Spleen (tissue), 7 donors: ENCODE measurements around the gene TRIM71.

Experiments
- POLR2A ChIP-seq, 3 donors: fragments of 450-650 bp; IDR thresholded peaks; one replicate each; pipeline ENCODE4 v1.5.1; 2017; ENCODE audit warnings: antibody characterized with exemption in 3 of 3, mild to moderate bottlenecking in 1 of 3
- TF ChIP-seq, protein P1 (sequence below), 11 experiments: fragments of 200-600 bp in 7 of 11; fragments of 450-650 bp in 4 of 11; sonication (generic) in 4 of 11; IDR thresholded peaks in 8 of 11; conservative IDR thresholded peaks in 3 of 11; 1 replicate in 7 of 11; 2 replicates in 4 of 11; pipeline versions ENCODE4 v1.4.0 to v1.8.0; 2016 to 2021; ENCODE audit warnings: antibody characterized with exemption in 11 of 11, inconsistent platforms in 4 of 11, mild to moderate bottlenecking in 1 of 11
- donor health status: DM: no; HTN: no; CAD: no; lungs with moderate emphysema.
- donor health status: DM: no; HTN: no; CAD: no.
- donor health status: DM: no; HTN: no; CAD: no.

DNA sequence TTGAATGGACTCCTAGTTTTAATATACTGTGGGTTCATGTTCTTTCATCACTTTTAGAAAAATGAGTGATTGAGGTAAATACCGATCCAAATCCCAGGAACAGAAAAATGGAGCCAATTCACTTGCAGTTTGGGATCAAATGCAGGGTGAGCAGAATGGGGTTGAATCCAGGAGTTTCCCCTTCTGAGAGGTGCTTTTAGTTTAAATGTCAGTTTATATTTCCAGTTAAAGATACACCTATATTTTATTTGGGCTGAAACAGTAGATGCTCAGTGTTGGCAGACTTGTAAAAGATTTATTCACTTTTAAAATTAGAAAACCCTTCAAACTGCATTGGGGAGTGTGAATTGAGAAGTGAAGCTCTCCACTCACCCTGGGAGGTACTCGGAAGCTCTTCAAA is 2.6 kb downstream of the TRIM71 start:
- TF ChIP-seq, protein P1, sequence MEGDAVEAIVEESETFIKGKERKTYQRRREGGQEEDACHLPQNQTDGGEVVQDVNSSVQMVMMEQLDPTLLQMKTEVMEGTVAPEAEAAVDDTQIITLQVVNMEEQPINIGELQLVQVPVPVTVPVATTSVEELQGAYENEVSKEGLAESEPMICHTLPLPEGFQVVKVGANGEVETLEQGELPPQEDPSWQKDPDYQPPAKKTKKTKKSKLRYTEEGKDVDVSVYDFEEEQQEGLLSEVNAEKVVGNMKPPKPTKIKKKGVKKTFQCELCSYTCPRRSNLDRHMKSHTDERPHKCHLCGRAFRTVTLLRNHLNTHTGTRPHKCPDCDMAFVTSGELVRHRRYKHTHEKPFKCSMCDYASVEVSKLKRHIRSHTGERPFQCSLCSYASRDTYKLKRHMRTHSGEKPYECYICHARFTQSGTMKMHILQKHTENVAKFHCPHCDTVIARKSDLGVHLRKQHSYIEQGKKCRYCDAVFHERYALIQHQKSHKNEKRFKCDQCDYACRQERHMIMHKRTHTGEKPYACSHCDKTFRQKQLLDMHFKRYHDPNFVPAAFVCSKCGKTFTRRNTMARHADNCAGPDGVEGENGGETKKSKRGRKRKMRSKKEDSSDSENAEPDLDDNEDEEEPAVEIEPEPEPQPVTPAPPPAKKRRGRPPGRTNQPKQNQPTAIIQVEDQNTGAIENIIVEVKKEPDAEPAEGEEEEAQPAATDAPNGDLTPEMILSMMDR (IDR thresholded peaks at IDR 0.05 in 8 of 11, conservative IDR thresholded peaks at IDR 0.05 in 3 of 11), result no peak
- no peak for TF ChIP-seq POLR2A (IDR thresholded peaks at IDR 0.05)
